HG03097 (cell line): ENCODE data around the gene SLC26A6.

Source experiments
- ATAC-seq: cut with Tn5 transposase; IDR thresholded peaks from one replicate; pipeline ENCODE4 v1.9.1; 2021; ENCODE audit not compliant: unreplicated experiment, low FRiP score

Gene SLC26A6, protein sequence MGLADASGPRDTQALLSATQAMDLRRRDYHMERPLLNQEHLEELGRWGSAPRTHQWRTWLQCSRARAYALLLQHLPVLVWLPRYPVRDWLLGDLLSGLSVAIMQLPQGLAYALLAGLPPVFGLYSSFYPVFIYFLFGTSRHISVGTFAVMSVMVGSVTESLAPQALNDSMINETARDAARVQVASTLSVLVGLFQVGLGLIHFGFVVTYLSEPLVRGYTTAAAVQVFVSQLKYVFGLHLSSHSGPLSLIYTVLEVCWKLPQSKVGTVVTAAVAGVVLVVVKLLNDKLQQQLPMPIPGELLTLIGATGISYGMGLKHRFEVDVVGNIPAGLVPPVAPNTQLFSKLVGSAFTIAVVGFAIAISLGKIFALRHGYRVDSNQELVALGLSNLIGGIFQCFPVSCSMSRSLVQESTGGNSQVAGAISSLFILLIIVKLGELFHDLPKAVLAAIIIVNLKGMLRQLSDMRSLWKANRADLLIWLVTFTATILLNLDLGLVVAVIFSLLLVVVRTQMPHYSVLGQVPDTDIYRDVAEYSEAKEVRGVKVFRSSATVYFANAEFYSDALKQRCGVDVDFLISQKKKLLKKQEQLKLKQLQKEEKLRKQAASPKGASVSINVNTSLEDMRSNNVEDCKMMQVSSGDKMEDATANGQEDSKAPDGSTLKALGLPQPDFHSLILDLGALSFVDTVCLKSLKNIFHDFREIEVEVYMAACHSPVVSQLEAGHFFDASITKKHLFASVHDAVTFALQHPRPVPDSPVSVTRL

DNA sequence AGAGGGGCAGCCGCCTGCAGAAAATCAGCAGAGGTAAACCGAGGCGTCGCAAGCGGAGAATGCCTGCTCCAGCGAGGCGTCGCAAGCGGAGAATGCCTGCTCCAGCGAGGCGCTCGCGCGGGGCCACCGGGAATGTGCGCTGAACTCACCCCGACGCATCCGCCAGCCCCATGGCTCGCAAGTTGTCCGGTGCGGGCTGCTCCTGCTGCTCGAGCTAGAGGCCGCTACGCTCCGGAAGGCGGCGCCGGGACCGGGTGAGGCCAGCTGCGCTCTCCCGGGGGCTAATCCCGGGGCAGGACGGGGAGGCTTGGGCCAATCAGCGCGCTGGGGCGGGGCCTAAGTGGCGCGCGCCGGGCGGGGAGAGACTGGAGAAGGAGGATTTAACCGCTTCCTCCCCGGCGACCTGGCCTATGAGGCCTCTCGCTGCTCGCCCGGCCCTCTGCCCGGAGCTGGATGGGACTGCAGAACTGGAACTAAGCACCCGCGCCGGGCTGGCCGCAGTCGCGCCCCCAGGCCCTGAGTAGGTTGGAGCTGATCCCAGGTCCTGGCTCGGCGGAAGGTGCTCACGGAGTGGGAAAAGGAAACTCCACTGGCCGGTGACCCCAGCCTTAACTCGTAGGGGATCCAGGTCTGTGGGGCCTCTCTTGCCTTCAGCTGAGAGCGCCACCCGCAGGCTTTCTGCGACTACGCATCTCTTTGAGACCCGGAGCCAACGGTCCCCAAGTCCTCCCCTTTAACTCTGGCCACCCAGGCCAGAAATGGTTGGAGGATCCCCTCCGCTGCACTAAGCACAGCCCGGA, at the start of gene SLC26A6:
TSS of gene SLC26A6 (minus strand) at position 240 of the 800 bp plus-strand sequence. CDS start at position 172, 68 bp downstream.
- peak; percentile 87 for ATAC-seq

DNA sequence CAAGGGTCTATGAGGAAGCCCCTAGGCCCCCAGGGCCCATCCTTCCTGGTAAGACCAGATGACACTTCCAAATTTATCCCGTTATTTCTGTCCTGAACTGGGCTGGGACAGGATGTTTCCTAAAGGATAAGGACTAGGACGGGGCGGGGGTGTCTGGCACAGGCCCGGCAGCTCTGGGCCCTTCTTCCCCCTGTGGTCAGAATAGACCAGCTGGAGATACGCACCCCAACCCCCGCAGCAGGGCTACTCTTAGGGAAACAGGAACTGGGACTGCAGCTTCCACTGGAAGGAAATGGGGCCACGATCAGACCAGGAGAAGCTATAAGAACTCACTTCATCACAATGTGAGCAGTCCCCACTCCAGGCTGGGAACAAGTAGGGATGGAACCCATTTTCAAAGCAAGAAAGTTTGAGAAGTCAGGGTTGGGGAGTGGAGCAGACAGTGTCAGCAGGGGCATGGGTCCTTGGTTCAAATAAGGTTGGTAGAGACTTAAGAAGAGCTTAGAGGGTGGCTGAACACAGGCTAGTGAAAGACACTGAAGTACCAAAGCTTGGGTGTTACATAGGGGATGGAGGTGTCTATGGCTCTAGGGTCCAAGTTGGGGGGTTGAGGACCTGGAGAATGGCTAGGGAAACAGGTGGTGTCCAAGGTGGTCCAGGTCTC, 49.4 kb upstream of the SLC26A6 start:
- ATAC-seq, result no peak

DNA sequence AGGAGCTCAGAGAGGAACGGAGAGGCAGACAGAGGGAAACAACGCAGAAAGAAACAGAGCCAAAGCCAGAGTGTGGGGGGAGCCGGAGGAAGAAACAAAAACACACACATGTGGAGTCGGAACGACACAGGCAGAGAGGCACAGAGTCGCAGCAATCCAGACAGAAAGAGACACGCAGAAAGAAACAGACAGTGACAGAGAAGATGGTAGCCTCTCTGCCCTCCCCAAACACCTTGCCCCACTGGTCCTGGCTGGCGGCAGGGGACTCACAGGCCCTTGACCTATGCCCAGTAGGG, 48.7 kb upstream of the SLC26A6 start:
- ATAC-seq, result no peak

DNA sequence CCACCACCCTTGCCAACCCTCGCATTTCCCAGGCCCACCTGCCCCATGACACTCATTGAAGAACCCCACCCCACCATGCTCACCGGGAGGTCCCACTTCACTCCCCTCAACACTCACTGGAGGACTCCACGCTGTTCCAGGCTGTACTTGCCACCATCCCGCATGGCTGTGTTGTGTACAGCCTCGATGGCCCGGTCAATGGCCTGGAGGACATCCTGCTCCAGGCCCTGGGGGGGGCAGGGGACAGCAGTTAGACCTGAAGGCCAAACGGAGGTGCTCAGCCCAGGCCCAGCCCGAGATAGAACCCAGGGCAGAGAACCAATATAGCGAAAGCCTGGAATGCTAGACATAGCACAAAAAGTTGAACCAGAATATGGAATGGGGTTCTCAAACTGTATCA, 47.5 kb upstream of the SLC26A6 start:
- no peak for ATAC-seq

DNA sequence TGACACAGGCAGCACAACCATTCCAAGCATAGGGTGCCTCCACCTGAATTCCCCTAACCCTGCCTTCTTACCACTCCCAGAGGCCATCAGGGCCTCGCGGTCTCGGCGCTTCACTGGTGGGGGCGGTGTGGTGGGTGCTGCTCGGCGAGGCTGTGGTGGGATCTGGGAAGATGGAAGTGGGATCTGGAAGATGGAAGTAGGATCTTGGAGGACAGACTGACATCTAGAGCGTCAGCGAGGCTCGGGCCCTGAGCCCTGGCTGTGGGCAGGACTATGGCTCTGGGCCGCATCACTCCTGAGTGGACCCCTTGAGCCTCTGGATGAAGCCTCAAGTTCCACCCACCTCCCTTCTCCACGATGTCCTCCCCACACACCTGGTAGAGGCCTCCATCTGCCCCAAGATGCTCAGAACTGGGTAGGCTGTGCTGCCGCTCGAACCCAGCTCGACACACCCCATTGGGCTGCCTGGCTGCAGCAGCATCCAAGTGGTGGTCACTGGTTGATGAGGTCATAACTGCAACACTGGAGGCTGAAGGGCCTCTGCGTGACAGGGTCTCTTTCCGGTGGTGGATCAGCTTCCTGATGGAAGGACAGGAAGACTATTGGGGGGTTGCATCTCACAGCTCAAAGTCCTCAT, 46.8 kb upstream of the SLC26A6 start:
- no peak for ATAC-seq

DNA sequence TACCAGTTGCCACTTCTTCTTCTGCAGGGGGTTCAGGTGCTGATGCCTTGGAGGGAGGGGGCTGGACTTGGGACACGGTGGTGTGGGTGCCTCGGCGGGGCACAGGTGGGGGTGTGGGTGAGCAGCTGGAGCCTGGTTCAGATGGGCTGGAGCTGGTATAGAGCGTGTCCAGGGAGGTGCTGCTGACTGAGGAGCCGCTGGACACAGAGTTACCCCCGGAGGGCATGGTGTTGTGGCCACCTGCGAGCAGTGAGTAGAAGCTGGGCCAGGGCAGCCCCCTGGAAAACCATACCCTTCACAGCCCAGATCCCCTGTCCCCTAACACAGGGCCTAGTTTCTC, 46.2 kb upstream of the SLC26A6 start:
- ATAC-seq, result no peak

DNA sequence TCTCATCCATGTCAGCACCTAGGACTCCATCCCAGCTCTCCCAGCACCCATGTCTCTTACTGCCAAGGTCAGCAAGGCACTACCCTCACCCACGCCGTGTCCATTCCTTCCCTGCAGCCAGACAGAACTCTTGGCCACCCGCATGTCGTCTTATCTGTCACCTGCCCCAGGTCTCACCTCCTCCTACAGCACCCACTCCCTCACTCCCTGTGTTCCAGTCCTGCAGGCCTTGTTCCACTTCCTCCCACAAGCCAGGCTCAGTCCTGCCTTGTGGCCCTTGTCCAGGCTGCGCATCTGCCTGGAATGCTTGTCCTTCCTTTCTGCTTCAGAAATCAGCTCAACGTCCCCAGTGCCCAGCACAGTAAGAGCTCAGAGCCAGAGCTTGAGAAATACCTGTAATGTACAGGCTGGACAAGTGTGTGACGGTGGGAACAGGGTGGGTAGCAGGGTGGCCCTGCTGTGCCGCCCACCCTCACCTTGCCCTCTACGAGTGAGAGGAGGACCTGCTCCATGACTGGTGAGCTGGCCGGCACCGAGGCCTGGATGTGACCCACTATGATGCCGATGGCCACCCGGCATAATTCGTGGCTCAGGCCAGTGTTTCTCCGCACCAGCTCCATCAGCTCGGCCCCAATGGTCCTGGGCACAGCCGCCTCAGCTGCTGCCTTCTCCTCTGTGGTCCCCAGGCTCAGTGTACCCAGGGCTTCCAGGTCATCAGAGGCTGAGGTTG, 45.7 kb upstream of the SLC26A6 start:
- ATAC-seq, result no peak

DNA sequence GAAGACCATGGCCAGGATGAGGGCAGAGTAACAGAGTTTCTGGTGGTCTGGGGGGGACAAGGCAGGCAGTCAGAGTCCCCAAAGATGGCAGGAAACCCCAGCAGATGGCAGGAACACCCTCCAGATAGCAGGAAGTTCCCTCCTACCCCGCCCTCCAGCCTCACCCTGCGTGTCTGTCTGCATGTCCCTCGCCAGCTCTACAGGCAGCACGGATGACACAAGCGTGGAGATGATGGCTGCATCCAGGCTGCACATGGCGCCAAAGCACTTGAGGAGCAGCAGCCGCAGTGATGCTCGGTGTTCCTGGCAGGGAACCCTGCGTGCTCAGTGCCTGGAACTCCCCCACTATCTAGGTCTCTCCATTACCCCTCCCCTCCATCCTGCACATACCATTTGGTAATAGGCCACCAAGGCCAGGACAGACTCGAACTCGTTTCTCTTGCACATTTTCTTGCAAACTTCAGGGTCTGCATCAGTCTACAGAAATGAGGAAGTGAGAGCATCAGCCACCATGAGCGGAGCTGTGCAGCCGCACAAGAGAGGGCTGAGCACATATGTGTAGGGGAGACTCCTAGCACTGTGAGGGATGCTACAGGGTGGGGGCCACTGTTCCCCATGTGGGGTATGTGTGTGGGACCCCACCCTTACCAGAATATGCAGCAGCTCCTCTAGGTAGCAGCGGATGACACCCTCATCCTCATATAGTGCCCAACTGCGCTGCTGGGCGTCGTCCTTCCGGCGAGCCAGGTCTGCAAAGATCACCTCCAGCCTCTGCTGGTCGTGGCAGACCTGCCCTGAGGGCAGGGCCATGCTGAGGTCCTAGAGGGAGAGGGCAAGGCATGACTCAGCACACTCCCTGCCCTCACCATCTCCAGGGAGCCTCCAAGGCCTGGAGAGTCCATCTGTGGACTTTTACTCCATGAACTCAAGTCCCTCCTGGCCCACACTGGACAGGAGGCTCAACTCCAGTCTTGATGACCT, 44.4 kb upstream of the SLC26A6 start:
- no peak for ATAC-seq

DNA sequence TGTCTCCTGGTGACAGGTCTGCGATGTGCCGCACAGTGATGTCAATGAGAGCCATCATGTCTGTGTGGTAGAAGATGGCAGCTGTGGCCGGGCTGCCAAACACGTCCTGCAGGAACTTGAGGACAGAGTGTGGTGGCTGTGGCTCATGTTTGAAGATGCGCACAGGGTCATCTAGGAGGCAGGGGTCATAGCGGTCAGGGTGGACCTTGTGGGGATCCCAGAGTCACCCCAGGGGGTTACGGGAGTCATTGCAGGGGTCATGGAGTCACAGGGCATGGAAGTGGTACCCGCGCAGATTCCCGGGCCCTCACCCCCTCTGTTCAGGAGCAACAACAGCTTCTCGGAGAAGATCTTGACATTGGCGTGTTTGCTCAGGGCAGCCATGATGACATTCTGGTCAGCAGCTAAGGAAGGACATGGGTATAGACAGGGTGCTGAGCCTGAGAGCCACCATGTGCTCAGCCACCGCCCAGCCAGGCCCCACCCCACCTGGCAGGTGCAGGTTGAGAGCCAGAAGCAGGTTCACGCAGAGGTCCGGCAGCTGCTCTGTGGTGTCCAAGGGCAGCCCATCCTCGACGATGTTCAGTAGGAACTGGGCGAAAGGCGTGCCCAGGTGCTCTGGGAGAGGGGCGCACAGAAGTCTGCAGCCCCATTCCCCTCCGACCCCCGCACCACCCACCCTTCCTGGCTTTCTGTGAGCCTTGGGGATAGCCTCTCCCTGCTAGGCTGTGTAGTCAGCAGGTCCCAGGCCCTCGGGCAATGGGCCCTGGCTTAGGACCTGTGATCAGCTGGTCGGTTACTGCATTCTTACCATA, 43.5 kb upstream of the SLC26A6 start:
- ATAC-seq, result no peak

DNA sequence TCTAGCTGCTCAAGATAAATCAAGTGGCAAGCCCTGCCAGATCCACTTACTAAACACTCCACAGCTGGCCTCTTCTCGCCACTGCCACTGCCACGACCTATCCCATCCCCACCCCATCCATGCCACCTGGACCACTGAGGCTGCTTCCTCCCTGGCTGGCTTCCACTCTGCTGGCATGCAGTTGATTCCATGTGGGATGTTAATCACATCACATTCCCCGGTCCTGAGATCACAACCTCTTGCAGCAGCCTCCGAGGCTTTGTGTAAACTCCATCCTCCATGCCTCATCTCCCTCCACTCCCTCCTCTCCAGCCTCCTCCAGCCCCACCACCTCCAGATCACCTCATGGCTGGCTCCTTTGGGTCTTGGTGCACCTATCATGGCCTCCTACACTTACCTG, 42.8 kb upstream of the SLC26A6 start:
- no peak for ATAC-seq

DNA sequence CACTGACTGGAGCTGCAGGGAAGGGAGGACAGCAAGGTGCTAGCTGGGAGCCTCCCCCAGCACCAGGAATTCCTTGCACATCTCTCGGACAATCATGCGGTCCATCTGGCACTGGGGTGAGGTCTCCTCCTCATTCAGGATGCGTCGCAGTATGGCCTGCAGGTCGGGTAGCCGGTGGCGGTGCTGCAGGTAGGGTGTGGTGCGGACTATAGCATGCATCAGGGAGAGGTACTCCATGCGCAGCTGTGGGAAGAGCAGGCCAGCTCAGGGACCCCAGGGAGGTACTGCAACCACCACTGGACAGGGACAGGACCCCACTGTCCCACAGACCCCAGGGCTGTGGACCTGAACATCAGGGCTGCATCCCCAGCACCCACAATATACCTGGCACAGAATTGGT, 39.2 kb upstream of the SLC26A6 start:
- no peak for ATAC-seq

DNA sequence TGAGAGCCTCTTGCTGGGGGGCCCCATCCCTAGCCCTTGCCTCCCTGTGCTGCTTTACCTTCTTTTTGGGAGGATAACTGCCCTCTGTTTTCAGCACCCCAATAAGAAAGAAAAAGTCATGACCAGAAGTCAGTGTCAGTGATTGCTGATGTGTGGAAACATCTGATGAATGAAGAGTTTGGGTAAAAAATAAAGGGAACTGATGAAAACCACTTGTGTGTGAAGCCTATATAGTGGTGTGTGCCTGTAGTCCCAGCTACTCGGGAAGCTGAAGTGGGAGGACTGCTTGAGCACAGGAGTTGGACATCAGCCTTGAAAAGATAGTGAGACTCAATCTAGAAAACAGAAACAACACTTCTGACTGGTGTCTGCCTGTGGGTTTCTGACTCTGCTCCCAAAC, 37.3 kb upstream of the SLC26A6 start:
- ATAC-seq, result no peak

DNA sequence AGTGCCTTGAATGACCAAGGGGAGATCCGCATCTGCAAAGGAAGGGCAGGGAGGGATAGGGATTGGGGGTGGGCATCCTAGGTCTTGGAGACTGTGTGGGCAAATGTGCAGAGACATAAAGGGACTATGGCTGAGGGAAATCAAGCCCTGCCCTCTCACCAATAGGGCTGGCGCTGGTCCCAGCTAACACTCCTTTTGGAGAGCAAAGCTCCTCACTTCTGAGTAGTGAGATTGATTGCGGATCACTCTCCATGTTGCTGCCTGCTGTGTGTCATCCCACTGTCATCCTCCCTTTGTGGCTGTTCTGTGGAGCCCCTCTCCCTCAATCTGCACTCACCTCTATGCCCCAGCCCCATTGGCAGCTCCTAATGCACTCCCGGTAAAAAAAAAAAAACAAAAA, 29.7 kb upstream of the SLC26A6 start:
- no peak for ATAC-seq

DNA sequence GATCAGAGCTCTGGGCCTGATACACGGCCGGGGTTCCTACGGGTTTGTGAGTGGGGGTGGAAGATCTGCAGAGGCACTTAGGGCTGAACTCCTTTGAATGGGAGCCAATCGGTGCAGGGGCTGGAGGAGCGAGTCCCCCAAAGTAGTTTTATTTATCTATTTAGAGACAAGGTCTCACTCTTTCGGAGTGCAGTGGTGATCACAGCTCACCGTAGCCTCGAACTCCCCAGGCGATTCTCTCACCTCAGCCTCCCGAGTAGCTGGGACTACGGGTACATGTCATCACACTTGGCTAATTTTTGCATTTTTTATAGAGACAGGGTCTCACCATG, 29.0 kb upstream of the SLC26A6 start:
- ATAC-seq, result no peak

DNA sequence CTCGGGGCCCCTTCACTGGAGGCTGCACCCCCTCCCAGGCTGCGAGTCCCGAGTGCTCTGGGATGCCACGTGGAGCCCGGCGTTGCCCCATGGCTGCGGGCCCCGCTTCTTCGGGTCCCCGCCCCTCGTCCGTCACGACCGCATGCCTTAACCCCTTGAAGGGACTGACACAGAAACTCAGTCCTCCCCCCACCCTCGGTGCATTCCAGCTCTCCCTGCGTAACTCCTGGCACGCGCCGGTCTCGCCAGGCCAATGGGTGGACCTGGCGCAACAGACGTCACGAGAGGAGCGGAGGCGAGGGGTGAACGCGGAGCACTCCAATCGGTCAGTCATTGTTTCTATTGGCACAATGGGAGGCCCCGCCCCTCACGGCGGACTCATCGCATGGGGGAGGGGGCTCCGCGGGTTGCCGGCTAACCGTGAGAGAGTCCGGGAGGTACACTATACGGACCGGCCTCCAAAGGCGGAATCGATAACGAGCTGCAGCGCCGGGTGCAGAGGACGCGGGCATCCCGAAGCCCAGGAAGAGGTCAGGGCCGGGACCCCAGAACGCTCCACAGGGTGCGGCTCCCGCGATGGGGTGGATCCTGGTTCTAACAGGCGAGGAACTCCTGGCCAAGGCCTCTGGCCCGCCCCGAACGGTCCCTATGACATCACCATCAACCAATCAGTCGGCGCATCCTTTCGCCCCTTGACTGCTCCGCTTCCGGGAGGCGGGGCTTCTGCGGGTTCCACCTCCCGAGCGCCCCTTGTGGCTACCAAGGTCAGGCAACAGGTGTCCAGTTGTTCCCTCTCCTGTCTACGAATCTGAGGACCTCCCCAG, 28.4 kb upstream of the SLC26A6 start:
- peak; percentile 78 for ATAC-seq

DNA sequence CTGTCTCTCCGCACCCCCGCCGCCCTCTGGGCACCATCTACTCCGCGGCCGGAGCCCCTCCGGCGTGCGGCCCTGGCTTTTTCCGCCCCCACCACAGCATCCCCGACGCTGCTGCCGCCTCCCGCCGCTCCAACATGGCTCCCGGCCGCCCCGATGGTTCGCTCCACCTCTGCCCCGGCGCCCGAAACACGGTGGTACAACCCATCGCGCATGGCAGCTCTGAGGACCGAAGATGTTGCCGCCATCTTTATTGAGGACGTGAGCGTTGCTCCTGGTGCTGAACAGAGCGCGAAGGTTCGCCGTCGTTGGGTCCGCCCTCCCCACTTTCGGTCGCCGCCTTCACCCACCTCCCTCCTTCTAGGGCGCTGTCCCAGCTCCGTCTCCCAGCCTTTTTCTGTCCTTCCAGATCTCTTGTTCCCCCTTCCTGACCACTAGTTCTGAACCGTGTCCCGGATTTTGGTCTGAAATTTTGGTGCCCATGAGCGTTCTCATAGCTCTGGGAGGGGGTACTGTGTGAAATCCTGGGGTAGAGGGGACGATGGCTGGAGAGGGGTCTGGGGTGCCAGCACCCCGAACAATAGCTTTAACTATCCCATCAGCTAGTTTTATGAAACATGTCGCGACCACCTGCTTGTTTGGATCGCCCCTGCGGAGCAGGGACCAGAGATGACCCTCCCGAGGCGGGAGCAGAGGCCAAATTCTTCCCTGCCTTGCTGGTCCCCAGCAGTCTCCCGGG, 27.7 kb upstream of the SLC26A6 start, which contains the start of gene CELSR3:
TSS of gene CELSR3 (minus strand) at position 134 of the 736 bp plus-strand sequence. CDS start 252 bp downstream, outside the sequence.
- ATAC-seq, result no peak
